Embryonic facial prominence (tissue), 1 donor: Measurements from ENCODE around the gene VWA3A.
"Not testable (repeated sequence)": the region's sequence is repeated elsewhere in the genome, so short reads cannot be mapped to it uniquely, and the experiment has no call there.

Experiments
- DNase-seq: peaks from one replicate; pipeline ENCODE4 v3.0.0-alpha.2; 2016; ENCODE audit errors: extremely low spot score

VWA3A gene

DNA sequence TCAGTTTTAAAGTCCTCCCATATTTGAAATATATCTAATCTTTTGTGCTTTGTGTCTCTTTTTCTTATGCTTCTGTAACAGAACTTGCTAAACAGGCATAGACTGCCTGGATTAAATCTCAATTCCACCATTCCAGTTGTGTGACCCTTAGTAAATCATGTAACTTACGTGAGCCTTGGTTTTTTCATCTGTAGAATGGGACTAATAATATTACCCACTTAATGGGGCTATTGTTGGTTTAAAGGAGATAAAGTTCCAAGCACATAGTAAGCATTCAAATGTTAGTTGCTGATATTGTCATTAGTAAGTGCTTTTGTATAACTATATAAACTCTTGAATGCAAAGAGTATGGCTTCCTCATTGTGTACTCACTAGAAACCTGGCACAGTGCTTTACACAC is 5.9 kb upstream of the VWA3A start:
- DNase-seq, result no peak

DNA sequence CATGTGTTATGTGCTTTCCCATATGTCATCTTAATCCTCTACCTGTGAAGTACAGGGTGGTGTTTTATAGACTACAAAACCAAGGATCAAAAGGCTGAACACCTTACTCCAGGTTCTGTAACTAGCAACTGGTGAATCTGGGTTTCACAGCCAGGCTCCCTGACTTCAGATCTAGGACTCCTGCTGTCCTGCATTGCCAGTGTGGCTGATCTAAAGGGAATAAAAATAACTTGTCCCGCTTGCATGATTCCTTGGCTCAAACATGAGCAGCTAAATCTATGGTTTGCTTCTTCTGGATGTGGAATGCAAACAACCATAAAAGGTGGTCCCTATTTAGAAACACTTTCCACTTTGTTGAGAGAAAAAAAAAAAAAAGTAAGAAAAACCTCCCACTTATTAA is 3.7 kb upstream of the VWA3A start:
- no peak for DNase-seq

DNA sequence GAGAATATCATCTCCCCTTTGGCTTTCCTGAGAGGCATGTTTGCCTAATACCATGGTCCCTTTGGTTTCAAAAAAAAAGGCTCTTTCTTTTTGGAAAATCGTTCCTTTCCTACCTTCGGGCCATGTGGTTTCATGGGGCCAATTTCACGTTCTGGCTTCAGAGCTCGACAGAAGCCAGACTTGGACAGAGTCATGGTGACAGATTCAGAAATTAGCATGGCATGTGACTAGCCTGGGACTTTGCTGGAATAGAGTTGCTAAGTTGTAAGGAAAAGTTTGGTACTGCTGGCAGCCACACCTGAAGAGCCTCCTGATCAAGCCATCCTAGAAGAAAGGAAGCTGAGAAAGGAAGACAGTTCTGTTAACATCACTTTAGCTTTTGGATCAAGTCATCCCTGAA is 2.4 kb upstream of the VWA3A start:
- DNase-seq, result no peak

DNA sequence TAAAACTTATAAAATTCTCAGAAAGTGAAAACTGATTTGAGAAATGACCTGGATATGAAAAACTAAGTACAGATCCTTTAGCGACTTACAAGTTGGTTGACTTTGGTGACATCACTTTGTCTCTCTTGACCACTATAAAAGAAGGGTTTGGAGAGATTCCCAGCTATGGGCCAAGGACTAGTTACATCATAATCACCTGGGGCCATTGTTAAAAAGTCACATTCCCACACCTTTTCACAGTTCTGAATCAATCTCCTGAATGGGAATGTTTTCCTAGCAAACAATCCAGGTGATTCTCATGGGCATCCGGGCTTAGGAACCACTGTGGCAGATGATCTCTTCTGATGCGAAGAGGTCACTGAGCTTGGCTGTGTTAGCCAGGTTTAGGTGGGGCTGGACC is 620 bp upstream of the VWA3A start:
- no peak for DNase-seq

DNA sequence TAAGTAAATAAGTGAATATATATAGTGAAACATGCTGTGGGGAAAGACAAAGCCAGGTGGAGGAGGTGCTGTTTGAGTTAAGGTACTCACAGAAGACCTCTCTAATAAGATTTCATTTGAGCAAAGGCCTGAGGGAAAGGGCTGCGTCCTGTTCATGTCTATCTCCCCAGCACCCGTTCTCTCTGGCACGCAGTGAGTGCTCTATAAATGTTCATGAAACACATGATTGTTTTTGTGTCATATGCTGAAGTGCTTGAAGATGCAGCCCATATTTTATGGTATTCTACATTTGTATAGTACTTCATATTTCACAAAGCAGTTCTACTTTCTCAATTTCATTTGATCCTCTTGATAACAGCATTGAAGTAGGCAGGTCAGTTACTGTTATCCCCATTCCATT is 990 bp downstream of the VWA3A start:
- DNase-seq, result no peak

DNA sequence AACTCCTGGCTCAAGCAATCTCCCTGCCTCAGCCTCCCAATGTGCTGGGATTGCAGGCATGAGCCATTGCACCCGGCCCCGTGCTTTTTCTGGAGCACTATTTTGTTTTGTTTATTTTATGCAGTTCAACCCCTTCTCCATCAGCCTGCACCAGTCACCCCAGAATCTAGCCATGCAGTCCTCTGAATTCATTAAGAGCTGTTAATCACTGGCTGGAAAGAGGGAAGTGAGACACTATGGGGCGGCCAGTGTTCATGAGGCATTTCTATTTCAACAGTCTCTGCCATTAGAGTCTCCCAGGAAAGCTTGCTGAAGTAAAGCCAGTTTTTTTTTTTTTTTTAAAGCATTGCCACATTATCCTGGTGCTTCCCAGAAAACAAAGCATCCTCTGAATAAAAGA is 1.7 kb downstream of the VWA3A start:
- DNase-seq, result no peak

DNA sequence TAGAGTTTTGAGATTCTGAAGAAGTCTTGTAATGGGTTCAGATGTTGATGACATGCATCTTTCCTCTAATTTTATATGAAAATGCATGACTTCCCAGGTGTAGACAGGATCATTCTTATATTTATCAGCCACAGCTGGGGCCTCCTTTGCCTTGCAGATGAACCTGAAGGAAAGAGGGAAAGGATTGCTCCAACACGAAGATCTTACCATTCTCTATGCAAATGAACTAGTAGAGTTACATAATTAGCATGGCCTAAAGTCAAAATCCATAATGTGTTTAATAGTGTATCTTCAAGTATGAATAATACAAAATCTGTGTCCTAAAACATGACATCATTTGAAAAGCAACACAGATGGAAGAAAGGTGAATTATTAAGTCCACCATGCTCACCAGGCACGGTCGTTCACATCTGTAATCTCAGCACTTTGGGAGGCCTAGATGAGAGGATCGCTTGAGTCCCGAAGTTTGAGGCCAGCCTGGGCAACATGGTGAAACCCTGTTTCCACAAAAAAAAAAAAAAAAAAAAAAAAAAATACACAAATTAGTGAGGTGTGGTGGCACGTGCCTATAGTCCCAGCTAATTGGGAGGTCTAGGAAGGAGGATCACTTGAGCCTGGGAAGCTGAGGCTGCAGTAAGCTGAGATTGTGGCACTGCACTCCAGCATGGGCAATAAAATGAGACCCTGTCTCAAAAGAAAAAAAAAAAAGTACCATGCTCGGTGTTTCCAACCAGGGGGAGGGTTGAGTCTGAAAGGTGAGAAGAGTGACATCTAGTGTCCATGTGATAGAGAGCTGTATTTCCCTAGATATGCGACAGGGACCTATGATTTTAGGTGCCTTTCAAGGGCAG is 6.3 kb downstream of the VWA3A start:
- no peak for DNase-seq

DNA sequence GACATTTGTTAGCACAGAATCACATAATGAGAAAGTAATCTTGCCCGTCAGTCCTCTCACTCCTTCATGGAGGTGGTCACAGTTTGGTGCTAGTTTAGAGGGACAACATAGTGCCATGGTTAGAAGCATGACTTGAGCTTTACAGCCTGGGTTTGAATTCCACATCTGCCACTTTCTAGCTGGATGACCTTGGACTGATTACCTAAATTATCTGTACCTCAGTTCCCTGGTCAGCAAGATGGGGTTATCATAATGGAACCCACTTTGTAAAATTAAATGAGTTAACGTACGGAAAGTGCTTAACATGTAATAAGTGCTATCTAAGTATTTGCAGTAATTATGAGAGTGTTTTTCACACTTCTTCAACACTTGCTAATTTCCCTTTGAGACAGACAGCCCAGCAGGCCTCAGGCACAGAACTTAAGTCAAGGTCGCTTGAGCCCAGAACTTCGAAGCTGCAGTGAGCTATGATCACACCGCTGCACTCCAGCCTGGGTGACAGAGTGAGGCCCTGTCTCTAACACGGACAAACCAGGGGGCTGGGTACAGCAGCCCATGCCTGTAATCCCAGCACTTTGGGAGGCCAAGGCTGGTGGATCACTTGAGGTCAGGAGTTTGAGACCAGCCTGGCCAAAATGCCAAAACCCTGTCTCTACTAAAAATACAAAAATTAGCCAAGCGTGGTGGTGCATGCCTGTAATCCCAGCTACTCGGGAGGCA is 7.1 kb downstream of the VWA3A start:
- DNase-seq, result no peak

DNA sequence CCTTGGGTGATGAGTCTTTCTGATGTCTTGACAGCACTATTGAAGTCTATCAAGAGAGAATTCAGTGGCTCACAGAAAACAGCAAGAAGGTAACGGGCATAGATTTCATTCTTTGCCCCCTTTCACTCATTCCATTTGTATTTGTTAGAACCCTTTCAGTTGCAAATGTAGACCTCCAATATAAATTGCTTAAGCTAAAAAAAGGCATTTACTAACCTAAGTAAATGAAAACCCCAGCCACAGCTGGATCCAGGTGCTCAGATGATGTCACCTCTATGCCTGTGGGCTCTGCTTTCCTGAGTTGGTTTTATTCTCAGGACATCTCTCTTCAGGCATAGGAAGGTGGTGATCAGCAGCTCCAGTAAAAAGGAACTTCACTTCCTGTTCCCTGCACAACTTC is 11.1 kb downstream of the VWA3A start:
- DNase-seq, result no peak

DNA sequence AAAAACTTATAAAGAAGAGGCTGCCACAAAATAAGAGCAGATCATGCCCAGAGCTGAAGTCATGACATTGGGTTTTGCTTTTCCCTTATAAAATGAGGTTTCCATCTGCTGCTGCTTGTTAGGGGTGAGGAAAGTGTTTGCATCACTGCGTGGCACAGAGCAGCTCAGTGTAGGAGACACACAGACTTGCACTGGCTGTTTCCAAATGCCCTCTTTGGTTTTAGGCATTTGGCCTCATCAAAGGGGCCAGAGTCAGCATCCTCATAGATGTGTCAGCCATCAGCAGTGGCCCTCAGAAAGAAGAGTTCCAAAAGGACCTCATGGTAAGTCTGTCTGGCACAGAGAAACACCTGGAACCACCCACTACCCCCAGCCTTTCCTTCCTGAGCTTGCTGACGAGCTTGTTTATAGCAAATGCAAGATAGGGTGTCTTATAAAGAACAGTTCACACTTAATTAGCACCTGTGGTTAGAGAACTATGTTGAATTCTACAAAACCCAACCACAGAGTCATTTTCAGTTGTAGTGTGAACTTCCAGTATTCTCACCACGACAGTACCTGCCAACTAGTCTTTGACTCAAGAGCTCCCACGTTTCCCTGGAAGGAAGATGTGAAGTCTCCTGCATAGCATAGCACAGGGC is 17.0 kb downstream of the VWA3A start:
- DNase-seq, result no peak

DNA sequence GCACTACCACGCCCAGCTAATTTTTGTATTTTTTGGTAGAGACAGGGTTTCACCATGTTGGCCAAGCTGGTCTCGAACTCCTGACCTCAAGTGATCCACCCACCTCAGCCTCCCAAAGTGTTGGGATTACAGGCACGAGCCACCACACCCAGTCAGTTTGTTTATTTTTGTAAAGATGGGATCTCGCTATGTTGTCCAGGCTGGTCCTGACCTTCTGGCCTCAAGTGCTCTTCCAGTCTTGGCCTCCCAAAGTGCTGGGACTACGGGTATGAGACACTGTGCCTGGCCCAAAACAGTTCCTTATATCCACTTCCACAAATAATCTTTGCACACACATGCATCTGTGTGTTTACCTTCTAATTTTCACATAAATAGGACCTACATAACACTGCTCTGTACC is 19.3 kb downstream of the VWA3A start:
- not testable (repeated sequence) for DNase-seq

DNA sequence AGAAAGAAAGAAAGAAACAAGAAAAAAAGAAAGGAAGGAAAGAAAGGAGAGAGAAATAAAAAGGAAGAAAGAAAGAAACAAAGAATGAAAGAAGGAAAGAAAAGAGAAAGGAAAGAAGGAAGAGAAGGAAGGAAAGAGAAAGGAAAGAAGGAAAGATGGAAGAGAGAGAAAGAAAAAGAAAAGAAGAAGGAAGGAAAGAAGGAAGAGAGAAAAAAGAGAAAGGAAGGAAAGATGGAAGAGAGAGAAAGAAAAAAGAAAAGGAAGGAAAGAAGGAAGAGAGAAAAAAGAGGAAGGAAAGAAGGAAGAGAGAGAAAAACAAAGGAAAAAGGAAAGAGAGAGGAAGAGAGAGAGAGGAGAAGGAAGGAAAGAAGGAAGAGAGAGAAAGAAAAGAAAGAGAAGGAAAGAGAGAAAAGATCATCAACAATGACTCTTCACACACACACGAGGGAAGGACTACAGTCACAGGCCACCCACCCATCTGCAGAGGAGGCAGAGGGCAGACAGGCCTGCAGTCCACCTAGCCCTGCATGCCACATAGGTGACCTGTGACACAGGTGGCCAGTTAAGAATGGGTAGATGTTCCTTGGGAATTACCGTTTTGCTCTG is 23.9 kb downstream of the VWA3A start:
- no peak for DNase-seq

DNA sequence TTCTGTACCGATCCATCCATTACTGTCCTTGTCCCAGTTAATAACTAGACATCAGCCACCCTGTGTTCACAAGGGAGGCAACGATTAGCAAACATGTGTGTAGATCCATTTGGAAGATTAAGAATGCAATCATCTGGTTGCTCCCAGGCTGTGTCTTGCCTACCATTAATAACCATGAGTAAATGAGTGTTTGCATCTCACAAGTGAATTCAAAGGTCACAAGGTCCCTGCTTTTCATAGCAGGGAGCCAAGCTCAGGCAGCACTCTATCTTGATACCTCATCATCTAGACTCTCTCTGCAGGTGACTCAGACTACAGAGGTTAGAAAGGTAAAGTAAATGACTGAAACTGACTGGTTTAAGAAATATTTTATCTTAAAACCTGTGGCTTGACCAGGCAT is 25.3 kb downstream of the VWA3A start:
- no peak for DNase-seq

DNA sequence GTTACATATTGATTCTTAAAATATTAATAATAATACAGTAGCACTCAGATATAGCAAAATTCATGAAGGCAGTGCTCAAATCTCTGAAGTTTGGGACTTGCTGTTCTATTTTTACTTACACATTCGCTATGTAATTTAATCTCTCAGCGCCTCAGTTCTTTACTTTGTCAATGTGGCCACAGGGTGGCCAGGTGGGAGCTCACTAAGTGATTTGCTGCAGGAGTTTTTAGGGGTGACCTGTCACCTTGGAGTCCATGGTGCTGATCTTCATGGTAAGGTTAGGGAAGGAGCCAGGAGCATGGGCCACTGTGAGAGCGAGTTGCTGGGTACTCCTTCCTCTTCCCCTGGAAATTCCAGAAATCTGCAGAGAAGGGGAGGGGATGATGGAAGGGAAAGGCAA is 28.1 kb downstream of the VWA3A start:
- DNase-seq, result no peak

DNA sequence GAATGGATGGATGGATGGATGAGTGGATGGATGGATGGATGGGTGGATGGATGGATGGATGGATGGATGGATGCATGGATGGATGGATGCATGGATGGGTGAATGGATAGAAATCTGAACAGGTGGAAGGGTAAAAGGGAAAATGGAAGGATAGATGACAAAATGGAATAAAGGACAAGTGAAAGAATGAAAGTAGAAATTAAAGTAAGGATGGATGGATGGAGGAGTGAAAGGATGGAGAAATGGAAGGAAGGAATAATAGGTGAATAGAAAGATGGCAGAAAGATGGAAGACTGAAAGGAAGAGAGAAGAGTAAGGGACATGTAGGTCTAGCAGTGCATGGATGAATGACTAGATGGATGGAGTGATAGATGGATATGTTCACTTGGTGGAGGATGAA is 29.9 kb downstream of the VWA3A start:
- DNase-seq, result no peak

DNA sequence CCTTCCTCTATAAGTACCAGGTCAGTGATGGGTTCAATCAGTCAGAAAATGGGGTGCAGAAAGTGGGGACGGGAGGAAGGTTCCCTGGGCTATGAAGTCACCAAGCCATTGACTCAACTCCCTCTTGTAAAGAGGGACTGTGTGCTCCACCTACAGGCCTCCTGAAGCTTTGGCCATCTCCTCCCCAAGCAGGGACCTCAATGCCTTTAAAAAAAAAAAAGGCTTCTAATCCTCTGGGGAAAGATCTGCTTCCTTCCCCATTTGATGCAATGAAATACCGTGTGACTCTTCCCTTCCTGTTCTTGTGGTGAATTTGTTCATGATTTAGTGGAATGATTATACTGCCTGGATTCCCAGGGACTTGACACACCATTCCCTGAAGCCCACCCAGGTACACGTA is 30.8 kb downstream of the VWA3A start:
- DNase-seq, result no peak

DNA sequence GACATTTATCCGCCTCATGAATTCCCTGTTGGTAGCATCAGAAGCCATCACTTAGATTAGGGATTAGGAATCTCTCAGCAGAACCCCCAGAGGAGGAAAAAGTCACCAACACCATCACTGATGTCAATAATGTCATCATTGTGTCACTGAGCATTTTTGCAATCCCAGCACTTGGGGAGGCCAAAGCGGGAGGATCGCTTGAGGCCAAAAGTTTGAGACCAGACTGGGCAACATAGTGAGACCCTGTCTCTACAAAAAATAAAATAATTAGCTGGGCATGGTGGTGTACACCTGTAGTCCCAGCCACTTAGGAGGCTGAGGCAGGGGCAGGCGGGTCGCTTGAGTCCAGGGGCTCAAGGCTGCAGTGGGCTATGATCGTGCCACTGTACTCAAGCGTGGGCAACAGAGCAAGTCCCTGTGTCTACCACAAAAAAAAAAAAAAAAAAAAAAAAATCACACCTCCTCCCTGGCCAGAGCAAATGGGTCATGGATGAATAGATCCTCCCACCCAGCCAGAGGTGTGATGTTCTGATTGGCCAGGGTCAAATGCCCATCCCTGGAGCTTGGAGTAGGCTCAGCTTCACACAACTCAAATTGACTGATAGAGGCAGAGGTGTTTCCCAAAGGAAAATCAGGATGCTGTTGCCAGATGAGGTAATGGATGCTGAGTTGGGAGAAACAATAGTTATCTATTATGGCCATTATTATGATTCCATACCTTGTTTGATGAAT is 31.6 kb downstream of the VWA3A start:
- no peak for DNase-seq

DNA sequence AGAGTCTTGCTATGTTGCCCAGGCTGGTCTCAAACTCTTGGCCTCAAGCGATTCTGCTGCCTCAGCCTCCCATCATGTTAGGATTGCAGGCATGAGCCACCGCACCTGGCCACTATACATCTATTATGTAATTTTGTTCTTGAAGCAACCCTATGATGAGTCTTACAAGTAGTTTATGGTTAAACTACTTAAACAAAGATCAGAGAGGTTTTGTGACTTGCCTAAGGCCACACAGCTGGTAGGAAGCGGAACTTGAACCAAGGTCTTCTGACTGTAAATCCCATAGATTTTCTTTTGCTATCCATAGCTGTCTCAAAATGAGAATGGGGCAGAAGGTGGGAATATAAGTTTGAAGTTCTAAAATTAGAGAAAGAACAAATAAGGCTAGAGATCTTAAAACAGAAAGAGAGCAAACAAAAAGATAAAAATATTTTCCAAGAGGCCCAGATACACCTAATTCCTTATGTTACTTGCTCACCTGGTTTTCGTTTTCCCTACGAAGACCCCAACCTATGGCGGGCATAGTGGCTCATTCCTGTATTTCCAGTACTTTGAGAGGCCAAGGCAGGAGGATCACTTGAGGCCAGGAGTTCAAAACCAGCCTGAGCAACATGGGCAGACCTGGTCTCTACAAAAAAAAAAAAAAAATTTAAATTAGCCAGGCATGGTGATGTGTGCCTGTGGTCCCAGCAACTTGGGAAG is 32.4 kb downstream of the VWA3A start:
- no peak for DNase-seq

DNA sequence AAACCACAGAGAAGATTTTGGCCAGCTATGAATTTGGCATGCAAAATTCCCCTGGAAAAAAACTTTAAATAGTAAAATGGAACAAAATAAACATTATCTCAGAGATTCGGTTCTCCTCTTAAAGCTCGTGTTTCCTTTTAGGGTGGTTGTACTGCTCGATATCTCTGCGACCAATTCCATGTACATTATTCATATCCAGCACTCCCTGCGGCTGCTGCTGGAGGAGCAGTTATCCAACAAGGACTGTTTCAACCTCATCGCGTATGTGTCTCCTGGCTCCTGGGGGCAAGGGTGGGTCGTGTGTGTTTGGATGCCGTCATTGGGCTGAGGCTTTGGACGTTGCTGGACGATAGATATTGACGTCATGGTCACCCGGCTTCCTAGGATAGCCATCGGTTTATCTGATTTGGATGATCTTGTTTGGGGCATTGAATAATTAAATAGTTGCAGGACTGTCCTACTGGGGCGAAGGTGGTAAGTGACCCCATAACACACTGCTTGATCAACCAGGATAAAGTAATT is 33.8 kb downstream of the VWA3A start:
- DNase-seq, result no peak

DNA sequence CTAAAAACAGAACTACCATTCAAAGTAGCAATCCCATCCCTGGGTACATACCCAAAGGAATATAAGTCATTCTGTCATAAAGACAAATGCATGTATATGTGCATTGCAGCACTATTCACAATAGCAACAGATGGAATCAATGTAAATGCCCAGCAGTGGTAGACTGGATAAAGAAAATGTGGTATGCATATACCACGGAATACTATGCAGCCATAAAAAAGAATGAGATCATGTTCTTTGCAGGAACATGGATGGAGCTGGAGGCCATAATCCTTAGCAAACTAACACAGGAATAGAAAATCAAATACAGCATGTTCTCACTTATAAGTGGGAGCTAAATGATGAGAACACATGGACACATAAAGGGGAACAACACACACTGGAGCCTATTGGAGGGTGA is 36.2 kb downstream of the VWA3A start:
- DNase-seq, result not testable (repeated sequence)

DNA sequence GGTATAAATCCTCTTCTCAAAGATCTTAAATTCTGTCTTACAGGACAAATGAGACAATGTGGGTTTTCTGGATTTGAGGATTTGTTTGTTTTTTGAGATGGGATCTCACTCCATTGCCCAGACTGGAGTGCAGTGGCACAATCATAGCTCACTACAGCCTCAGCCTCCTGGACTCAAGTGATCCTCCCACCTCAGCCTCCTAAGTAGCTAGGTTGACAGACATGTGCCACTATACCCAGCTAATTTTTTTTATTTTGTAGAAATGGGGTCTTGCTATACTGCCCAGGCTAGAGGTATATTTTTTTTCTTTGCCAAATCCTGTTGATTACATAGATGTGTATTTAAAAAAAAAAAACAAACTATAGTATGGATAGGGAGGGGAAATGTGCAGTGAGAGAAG is 38.2 kb downstream of the VWA3A start:
- DNase-seq, result no peak
